Astrocyte (in vitro differentiated cells and primary cell): Measurements from ENCODE around the gene ZFP36L1.

Experiments
- EZH2 ChIP-seq: IDR thresholded peaks from 2 replicates; pipeline ENCODE4 v1.6.1; 2012; ENCODE audit warnings: mild to moderate bottlenecking, low read length, inconsistent platforms; ENCODE audit not compliant: insufficient read depth
- TF ChIP-seq, protein P1 (sequence below): IDR thresholded peaks from 2 replicates; pipeline ENCODE4 v1.5.1; 2011; ENCODE audit warnings: low read depth, mild to moderate bottlenecking, inconsistent platforms, low read length, moderate library complexity; ENCODE audit not compliant: insufficient read depth

DNA sequence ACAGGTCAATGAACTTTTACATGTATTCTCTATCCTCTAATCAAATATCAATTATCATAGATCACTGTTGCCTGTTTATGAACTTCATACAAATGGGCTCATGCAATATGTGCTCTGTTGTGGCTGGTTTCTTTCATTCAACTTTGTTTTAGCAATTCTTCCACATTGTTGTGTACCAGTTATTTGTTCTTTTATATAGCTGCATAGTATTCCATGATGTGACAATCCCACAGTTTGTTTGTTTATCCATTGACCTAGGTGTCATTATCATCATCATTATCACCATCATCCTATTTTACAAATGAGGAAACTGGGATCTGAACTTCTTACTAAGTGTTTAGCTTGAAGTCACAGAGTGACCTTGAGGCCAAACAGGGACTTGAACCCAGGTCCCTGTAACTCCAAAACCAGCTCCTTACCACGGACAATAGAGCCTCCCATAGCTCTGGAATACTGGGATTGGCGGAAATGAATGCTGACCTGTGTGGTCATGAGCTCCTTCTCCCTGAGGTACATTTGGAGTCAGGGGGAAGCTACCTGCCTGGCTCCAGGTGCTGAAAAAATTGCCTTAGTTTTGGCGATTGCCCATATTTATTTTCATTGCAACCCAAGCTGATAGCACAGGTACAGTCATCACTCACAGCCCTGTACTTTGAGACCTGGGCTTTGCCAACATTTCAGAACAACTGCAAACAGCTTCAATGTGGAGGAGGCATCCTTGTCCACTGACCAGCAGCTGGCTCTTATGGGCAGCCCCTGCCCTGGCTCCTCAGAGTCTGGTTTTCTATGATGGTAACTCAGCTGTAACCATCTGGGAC is 9.2 kb downstream of the ZFP36L1 start:
- no peak for TF ChIP-seq EZH2
- TF ChIP-seq, protein P1, sequence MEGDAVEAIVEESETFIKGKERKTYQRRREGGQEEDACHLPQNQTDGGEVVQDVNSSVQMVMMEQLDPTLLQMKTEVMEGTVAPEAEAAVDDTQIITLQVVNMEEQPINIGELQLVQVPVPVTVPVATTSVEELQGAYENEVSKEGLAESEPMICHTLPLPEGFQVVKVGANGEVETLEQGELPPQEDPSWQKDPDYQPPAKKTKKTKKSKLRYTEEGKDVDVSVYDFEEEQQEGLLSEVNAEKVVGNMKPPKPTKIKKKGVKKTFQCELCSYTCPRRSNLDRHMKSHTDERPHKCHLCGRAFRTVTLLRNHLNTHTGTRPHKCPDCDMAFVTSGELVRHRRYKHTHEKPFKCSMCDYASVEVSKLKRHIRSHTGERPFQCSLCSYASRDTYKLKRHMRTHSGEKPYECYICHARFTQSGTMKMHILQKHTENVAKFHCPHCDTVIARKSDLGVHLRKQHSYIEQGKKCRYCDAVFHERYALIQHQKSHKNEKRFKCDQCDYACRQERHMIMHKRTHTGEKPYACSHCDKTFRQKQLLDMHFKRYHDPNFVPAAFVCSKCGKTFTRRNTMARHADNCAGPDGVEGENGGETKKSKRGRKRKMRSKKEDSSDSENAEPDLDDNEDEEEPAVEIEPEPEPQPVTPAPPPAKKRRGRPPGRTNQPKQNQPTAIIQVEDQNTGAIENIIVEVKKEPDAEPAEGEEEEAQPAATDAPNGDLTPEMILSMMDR = no peak
